Small intestine (tissue), 7 donors: ENCODE results near the gene HDAC4. TPM values are rescaled to one million over a fixed set of nuclear protein-coding genes. Genes with fewer than 3 reads are reported as not detected.
A peak's percentile ranks its signal among the peaks of the same experiment; 100 is the strongest.

Source experiments
- DNase-seq, 2 donors: peaks; one replicate each; pipeline versions ENCODE4 v3.0.0 to v3.0.0-alpha.2; 2013
- FAIRE-seq: peaks from 2 replicates; lab custom pipeline; 2012; peaks lifted over from hg19 to GRCh38; lab: Jason Lieb, UNC
- H3K27ac ChIP-seq, 3 donors: one replicate each; pipeline ENCODE4 v1.5.1; 2013; ENCODE audit warnings: low read length in 2 of 3, mild to moderate bottlenecking in 2 of 3, control low read depth in 1 of 3, inconsistent platforms in 1 of 3, low read depth in 1 of 3, moderate library complexity in 1 of 3
- H3K27me3 ChIP-seq, 3 donors: one replicate each; pipeline ENCODE4 v1.6.1; 2013; ENCODE audit warnings: low read length in 3 of 3, inconsistent platforms in 1 of 3; ENCODE audit not compliant: control insufficient read depth in 3 of 3, insufficient read depth in 3 of 3
- H3K36me3 ChIP-seq, 3 donors: one replicate each; pipeline ENCODE4 v1.6.1; 2013; ENCODE audit warnings: low read length in 3 of 3, inconsistent platforms in 1 of 3, low read depth in 1 of 3, mild to moderate bottlenecking in 1 of 3, moderate library complexity in 1 of 3; ENCODE audit not compliant: control insufficient read depth in 3 of 3, insufficient read depth in 2 of 3
- H3K4me1 ChIP-seq, 3 donors: one replicate each; pipeline ENCODE4 v1.6.1; 2013; ENCODE audit warnings: low read length in 2 of 3, inconsistent platforms in 1 of 3, low read depth in 1 of 3, mild to moderate bottlenecking in 1 of 3, moderate library complexity in 1 of 3; ENCODE audit not compliant: control insufficient read depth in 3 of 3, insufficient read depth in 2 of 3
- H3K4me3 ChIP-seq, 3 donors: one replicate each; pipeline ENCODE4 v1.5.1; 2013; ENCODE audit warnings: low read length in 3 of 3, control low read depth in 1 of 3, inconsistent platforms in 1 of 3, low read depth in 1 of 3, mild to moderate bottlenecking in 1 of 3, moderate library complexity in 1 of 3
- H3K9me3 ChIP-seq, 2 donors: one replicate each; pipeline ENCODE4 v1.6.1; 2013; ENCODE audit warnings: low read depth in 1 of 2, low read length in 1 of 2; ENCODE audit not compliant: control insufficient read depth in 2 of 2, insufficient read depth in 1 of 2
- whole genome bisulfite sequencing, 3 donors: extraction: QIAGEN DNeasy Blood & Tissue Kit; methylation state at CpG; one replicate each; pipeline ENCODE4 v1.1.7; 2013; 5-methylcytosine and 5-hydroxymethylcytosine counted together
- polyA plus RNA-seq, 4 donors: library from polyadenylated mRNA; stranded (reverse) in 3 of 4; unstranded in 1 of 4; fragments of 200-250 nt in 3 of 4; fragments of 120-200 nt in 1 of 4; gene quantifications; one replicate each; pipeline versions ENCODE4 v1.2.1 to v1.2.3, GENCODE V29; 2013
- donor health status: healthy with polysubstance abuse.
- donor health status: control.
- donor health status: control.
- donor health status: Bipolar disorder and iron deficiency.
- donor health status: healthy.

Gene HDAC4
- polyA plus RNA-seq, 4 donors: 3.1 to 11.3 (median 5.9) TPM

DNA sequence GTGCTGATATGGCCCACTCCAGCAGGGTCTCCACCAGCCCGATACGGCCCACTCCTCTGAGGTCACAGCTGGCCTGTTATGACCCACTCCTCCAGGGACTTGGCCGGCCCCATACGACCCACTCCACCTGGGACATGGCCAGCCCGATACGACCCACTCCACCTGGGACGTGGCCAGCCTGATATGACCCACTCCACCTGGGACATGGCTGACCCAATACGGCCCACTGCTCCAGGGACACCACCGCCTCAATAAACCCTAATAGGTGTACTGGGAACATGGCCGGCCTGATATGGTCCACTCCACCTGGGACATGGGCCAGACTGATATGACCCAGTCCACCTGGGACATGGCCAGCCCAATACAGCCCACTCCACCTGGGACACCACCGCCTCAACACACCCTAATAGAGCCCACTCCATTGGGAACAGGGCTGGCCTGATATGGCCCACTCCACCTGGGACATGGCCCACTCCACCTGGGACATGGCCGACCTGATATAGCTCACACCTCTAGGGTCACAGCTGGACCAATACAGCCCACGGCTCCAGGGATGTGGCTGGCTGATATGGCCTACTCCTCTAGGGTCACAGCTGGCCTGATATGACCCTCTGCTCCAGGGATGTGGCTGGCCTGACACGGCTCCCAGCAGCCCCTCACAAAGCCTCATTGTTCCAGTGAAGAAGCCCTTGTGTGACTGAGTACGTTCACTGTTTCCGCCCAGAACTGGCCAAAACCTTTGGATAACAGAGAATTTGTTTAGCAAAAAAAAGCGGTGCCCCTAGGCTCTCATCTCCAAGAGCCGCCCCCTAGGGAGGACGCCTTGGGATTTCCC is 245.6 kb downstream of the HDAC4 start:
- no peak overlapping the region for H3K27ac ChIP-seq
- no peak overlapping the region for H3K4me3 ChIP-seq
- H3K36me3 ChIP-seq: peaks cover 0 to 56% (median 2%) of the 10 kb centered on the region in 3 donors
- no peaks in the 10 kb centered on the region for H3K4me1 ChIP-seq
- no peak for FAIRE-seq
- 79 to 95% (median 88%) methylated on average over 19 of the region's 19 CpGs for WGBS, 3 donors
- no peaks in the 10 kb centered on the region for H3K27me3 ChIP-seq
- no peak for DNase-seq
- no peaks in the 10 kb centered on the region for H3K9me3 ChIP-seq

DNA sequence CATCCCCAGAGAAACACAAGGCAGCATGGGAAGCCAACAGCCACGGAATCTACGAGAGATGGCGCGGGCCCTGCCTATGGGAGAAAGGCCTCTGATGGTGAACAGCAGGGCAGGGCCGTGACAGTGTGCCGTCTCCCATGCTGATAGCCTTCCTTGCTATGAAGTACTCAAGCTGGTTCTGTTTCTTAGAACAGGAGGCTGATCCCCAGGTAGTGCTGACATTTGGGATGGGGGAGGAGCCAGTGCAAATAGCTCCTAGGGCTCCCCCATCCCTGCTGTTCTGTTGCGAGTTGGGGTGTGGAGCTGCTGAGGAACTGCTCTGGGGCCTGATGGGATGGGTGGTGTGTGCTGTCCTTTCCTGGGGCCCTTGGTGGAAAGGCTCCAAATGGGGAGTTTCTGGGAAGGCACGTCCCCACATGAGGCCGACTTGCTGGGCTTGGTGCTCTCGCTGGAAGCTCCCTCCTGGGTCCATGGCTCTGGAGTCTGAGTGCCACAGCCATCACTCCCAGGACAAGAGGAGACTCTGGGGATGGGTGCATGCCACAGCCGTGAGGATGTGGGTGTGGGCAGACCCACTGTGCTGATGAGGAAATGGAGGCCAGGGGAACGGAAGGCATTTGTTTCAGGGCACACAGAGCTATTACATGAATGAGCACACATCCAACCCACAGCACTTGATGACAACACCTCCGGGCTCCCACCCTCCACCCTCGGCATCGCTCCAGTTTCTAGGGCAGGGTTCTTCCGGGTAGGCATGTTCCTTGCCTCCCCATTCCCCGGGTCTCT is 246.8 kb downstream of the HDAC4 start:
- no peak overlapping the region for H3K4me3 ChIP-seq
- H3K4me1 ChIP-seq: no peaks in the 10 kb centered on the region
- FAIRE-seq (no peak), DNase-seq (no peak)
- H3K27me3 ChIP-seq: no peaks in the 10 kb centered on the region
- peaks cover 0 to 56% (median 2%) of the 10 kb centered on the region in 3 donors for H3K36me3 ChIP-seq
- no peak overlapping the region for H3K27ac ChIP-seq
- WGBS, 3 donors: 87 to 93% (median 92%) methylated on average over 17 of the region's 17 CpGs
- no peaks in the 10 kb centered on the region for H3K9me3 ChIP-seq

GRCh38 chr2:239152916-239153305 is 247.9 kb downstream of the HDAC4 start:
- FAIRE-seq (no peak), DNase-seq (no peak)
- Histone ChIP-seq H3K9me3 (no peaks in the 10 kb centered on the region), H3K27ac (no peak overlapping the region), H3K36me3 (peaks cover 2 to 66% (median 4%) of the 10 kb centered on the region in 3 donors), H3K27me3 (no peaks in the 10 kb centered on the region), H3K4me3 (no peak overlapping the region), H3K4me1 (no peaks in the 10 kb centered on the region)
- 93 to 95% (median 94%) methylated on average over 7 of the region's 7 CpGs for WGBS, 3 donors

GRCh38 chr2:239152239-239152915 is 248.4 kb downstream of the HDAC4 start:
- Histone ChIP-seq H3K9me3 (no peaks in the 10 kb centered on the region), H3K36me3 (peaks cover 2 to 70% (median 4%) of the 10 kb centered on the region in 3 donors), H3K27me3 (no peaks in the 10 kb centered on the region), H3K4me3 (no peak overlapping the region), H3K27ac (no peak overlapping the region), H3K4me1 (no peaks in the 10 kb centered on the region)
- 93 to 96% (median 94%) methylated on average over 10 of the region's 10 CpGs for WGBS, 3 donors
- no peak for DNase-seq
- no peak for FAIRE-seq

DNA sequence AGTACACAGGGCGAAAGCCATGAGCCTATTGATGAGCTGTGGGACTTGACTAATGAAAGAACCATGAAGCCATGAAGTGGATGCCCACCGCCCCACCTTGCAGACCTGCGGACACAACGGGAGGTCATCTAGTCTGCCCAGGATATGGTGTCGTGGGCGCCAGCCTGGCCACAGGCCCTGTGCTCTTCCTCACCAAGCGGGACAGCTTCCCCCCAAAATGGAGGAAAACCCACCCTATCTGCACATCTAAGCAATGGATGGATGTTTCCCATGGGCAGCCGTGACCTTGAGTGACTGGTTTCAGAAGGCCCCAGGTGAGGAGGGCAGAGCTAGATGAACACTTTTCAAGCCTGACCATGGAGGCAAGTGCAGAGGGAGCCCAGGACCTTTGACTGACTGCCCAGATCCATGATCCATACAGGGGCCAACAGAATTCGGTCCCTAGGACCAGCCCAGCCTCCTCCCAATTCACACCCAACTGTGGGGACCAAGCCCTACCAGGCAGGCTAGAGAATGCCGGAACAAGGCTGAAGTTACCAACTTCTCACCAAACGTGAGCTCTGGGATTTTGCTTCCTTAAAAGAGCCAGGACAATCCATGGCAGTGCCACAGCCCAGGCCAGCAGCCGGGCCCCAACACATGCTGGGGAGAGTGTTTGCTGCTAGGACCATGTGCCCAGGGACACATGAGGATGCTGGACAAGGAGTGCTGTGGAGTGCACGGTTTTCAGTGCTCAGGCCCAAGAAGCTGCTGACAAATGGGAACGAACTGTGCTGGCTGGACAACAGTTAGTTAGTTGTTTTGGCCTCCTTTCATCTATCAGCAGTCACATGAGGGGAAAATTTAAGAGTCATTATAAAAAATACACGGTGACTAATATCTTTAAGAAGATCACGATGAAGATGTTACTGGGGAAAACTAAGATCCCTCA is 249.4 kb downstream of the HDAC4 start:
- Histone ChIP-seq H3K27me3 (no peaks in the 10 kb centered on the region), H3K27ac (peak overlapping the region in 1 of 3 donors; percentile 77), H3K4me1 (no peaks in the 10 kb centered on the region), H3K36me3 (peaks cover 2 to 65% (median 4%) of the 10 kb centered on the region in 3 donors), H3K9me3 (no peaks in the 10 kb centered on the region), H3K4me3 (no peak overlapping the region)
- WGBS, 3 donors: 89 to 96% (median 93%) methylated on average over 16 of the region's 16 CpGs
- no peak for FAIRE-seq
- DNase-seq: no peak

- DNase-seq (peak in 1 of 2 donors; percentile 23), FAIRE-seq (no peak)
- H3K4me1 ChIP-seq: no peaks in the 10 kb centered on the region
- WGBS, 3 donors: 69 to 76% (median 69%) methylated on average over 9 of the region's 9 CpGs
- no peaks in the 10 kb centered on the region for H3K27me3 ChIP-seq
- H3K9me3 ChIP-seq: no peaks in the 10 kb centered on the region
- peaks cover 2 to 63% (median 4%) of the 10 kb centered on the region in 3 donors for H3K36me3 ChIP-seq
- no peak overlapping the region for H3K4me3 ChIP-seq
- peak overlapping the region in 2 of 3 donors; percentile 46 to 77 for H3K27ac ChIP-seq
Measured at GRCh38 chr2:239150125-239151011, 250.5 kb downstream of the HDAC4 start.

- no peak for DNase-seq
- no peaks in the 10 kb centered on the region for H3K4me1 ChIP-seq
- WGBS, 3 donors: 96 to 97% (median 97%) methylated on average over 17 of the region's 17 CpGs
- peaks cover 2 to 64% (median 4%) of the 10 kb centered on the region in 3 donors for H3K36me3 ChIP-seq
- no peak overlapping the region for H3K27ac ChIP-seq
- H3K4me3 ChIP-seq: no peak overlapping the region
- H3K9me3 ChIP-seq: no peaks in the 10 kb centered on the region
- H3K27me3 ChIP-seq: no peaks in the 10 kb centered on the region
- FAIRE-seq: no peak
Measured at GRCh38 chr2:239149501-239149900, 251.3 kb downstream of the HDAC4 start.
